Heart right ventricle (tissue), 16 donors: ENCODE measurements around the gene CADM1. TPM values are rescaled to one million over a fixed set of nuclear protein-coding genes. Genes with fewer than 3 reads are reported as not detected.

Experiments used
- ATAC-seq, 8 donors: fragments of 200-7000 bp; cut with Tn5 transposase; one replicate each; pipeline ENCODE4 v1.9.1; 2020; ENCODE audit warnings: mild to moderate bottlenecking in 8 of 8, moderate library complexity in 8 of 8, moderate number of reproducible peaks in 1 of 8
- DNase-seq, 2 donors: peaks; one replicate each; pipeline ENCODE4 v3.0.0-alpha.2; 2020
- H3K27ac ChIP-seq, 10 donors: fragments of 200-600 bp; sonication (generic) in 2 of 10; one replicate each; pipeline versions ENCODE4 v1.5.0 to v1.8.0; 2020 to 2022; ENCODE audit warnings: mild to moderate bottlenecking in 3 of 10
- H3K27me3 ChIP-seq, 7 donors: fragments of 200-600 bp; one replicate each; pipeline ENCODE4 v1.8.0; 2021 to 2022; ENCODE audit warnings: mild to moderate bottlenecking in 2 of 7
- H3K36me3 ChIP-seq, 9 donors: fragments of 200-600 bp; sonication (generic) in 1 of 9; one replicate each; pipeline versions ENCODE4 v1.5.0 to v1.8.0; 2020 to 2022; ENCODE audit warnings: mild to moderate bottlenecking in 2 of 9
- H3K4me1 ChIP-seq, 9 donors: fragments of 200-600 bp; sonication (generic) in 1 of 9; one replicate each; pipeline versions ENCODE4 v1.5.0 to v1.8.0; 2020 to 2022; ENCODE audit warnings: mild to moderate bottlenecking in 4 of 9
- H3K4me3 ChIP-seq, 10 donors: fragments of 200-600 bp; sonication (generic) in 2 of 10; one replicate each; pipeline versions ENCODE4 v1.5.0 to v1.8.0; 2020 to 2022; ENCODE audit warnings: mild to moderate bottlenecking in 7 of 10, moderate library complexity in 2 of 10
- H3K9me3 ChIP-seq, 11 donors: fragments of 200-600 bp in 10 of 11; sonication (generic) in 2 of 11; one replicate each; pipeline versions ENCODE4 v1.5.0 to v1.8.0; 2013 to 2022; ENCODE audit warnings: mild to moderate bottlenecking in 2 of 11, control low read depth in 1 of 11, moderate library complexity in 1 of 11
- CTCF ChIP-seq, 9 donors: fragments of 200-600 bp; sonication (generic) in 2 of 9; IDR thresholded peaks; one replicate each; pipeline versions ENCODE4 v1.5.0 to v1.8.0; 2021 to 2022; ENCODE audit warnings: antibody characterized with exemption in 9 of 9, mild to moderate bottlenecking in 5 of 9, moderate library complexity in 1 of 9
- WGBS, 2 donors: extraction: QIAGEN DNeasy Blood & Tissue Kit; methylation state at CpG; one replicate each; pipeline ENCODE4 v1.1.7; 2013; ENCODE audit warnings: inconsistent platforms in 1 of 2; 5-methylcytosine and 5-hydroxymethylcytosine counted together
- intact Hi-C, 10 donors: fragments of 100-400 bp; cut with DNase I; formaldehyde crosslinking; loops; one replicate each; pipeline versions ENCODE4 v1.11.1 to v1.14.2; 2022
- polyA plus RNA-seq, 2 donors: library from polyadenylated mRNA; stranded (reverse); fragments of 200-250 nt; gene quantifications; one replicate each; pipeline ENCODE4 v1.2.3, GENCODE V29; 2013
- total RNA-seq, 10 donors: library from RNA; stranded (reverse); fragmentation: NEBNext Ultra II Directional in 3 of 10; extraction: Animal tissue kit (Norgen Biotek cat#: 25700) in 3 of 10; gene quantifications; one replicate each; pipeline versions ENCODE4 v1.2.1 to v1.2.4, GENCODE V29; 2021 to 2023
- donor health status: Arrhythmogenic right ventricular cardiomyopathy.
- donor health status: ischemic (EF 13 %, LVEDD 7.1; RV severe dilation, severe dysfunction).
- donor health status: healthy with polysubstance abuse.
- donor health status: DM: no; HTN: yes; CAD: no.
- donor health status: DM: no; HTN: no; CAD: no.
- donor health status: ischemic (EF 25% LVEDD 6.9; RV normal size, moderate dysfunction).
- donor health status: ischemic (EF 25% LVEDD 5.7; RV mildly dilated, moderate dysfunction).
- donor health status: healthy.
- donor health status: DM: yes; HTN: yes; CAD: no.
- donor health status: Ischemic cardiomyopathy.
- donor health status: ischemic (EF 35%, LVEDD 5.7; RV mildly dilated, moderate dysfunction).
- donor health status: nonischemic (EF 11% LVEDD 7.7; RV severe dilation, severe dysfunction).
- donor health status: DM: yes; HTN: yes; CAD: no.
- donor health status: PGD.
- donor health status: ischemic (EF 29% LVEDD 5.4; RV normal size, mild dysfunction).
- donor health status: nonischemic (EF 23%, LVEDD 6.1; RV moderate dilation, normal function).

Gene CADM1
- total and polyA plus RNA-seq, 12 donors: 10.2 to 83.0 (median 41.4) TPM

GRCh38 chr11:115453693-115454490 is 50.3 kb downstream of the CADM1 start:
- Histone ChIP-seq H3K4me1 (no peaks in the 10 kb centered on the region), H3K36me3 (no peaks in the 10 kb centered on the region), H3K27ac (no peak overlapping the region), H3K27me3 (no peaks in the 10 kb centered on the region), H3K9me3 (no peaks in the 10 kb centered on the region), H3K4me3 (no peak overlapping the region)
- no peak for TF ChIP-seq CTCF (IDR thresholded peaks at IDR 0.05)
- ATAC-seq: no peak
- intact Hi-C loops: no loop called here
- DNase-seq: no peak
- 82 to 87% methylated on average over 1 of the region's 1 CpG for WGBS, 2 donors

- DNase-seq (no peak), ATAC-seq (no peak)
- Histone ChIP-seq H3K4me3 (no peak overlapping the region), H3K27me3 (no peaks in the 10 kb centered on the region), H3K4me1 (no peaks in the 10 kb centered on the region), H3K36me3 (no peaks in the 10 kb centered on the region), H3K27ac (no peak overlapping the region), H3K9me3 (peaks cover 0 to 15% (median 10%) of the 10 kb centered on the region in 11 donors)
- WGBS, 2 donors: 57 to 61% methylated on average over 3 of the region's 3 CpGs
- TF ChIP-seq CTCF (IDR thresholded peaks at IDR 0.05): no peak
- intact Hi-C loops: no loop called here
Measured at GRCh38 chr11:115452241-115452640, 52.0 kb downstream of the CADM1 start.

- 84 to 87% methylated on average over 4 of the region's 4 CpGs for WGBS, 2 donors
- peaks cover 0 to 8% (median 0%) of the 10 kb centered on the region in 9 donors for H3K4me1 ChIP-seq
- DNase-seq: no peak
Measured at GRCh38 chr11:115450519-115450918, 53.7 kb downstream of the CADM1 start.

More at GRCh38 chr11:115450519-115450918, 53.7 kb downstream of the CADM1 start:
- intact Hi-C loops: no loop called here
- ATAC-seq: no peak
- TF ChIP-seq CTCF (IDR thresholded peaks at IDR 0.05): no peak
- H3K27ac ChIP-seq: no peak overlapping the region
- no peak overlapping the region for H3K4me3 ChIP-seq
- H3K36me3 ChIP-seq: no peaks in the 10 kb centered on the region
- no peaks in the 10 kb centered on the region for H3K27me3 ChIP-seq
- H3K9me3 ChIP-seq: peaks cover 0 to 31% (median 14%) of the 10 kb centered on the region in 11 donors
